Chondrocyte (in vitro differentiated cells): ENCODE measurements around the gene TMEM94. TPM values are rescaled to one million over a fixed set of nuclear protein-coding genes. Genes with fewer than 3 reads are reported as not detected.

Experiments used
- DNase-seq: peaks from one replicate; pipeline ENCODE4 v3.0.0; 2021; ENCODE audit warnings: mixed read lengths, low spot score
- H3K27ac Mint-ChIP-seq: one replicate; pipeline ENCODE4 v1.8.0; 2021; ENCODE audit warnings: mild to moderate bottlenecking, moderate library complexity, mixed read lengths; ENCODE audit not compliant: unreplicated experiment
- H3K27me3 Mint-ChIP-seq: 2 replicates; pipeline ENCODE4 v1.8.0; 2021; ENCODE audit warnings: low read depth, mixed read lengths
- H3K36me3 Mint-ChIP-seq: 2 replicates; pipeline ENCODE4 v1.8.0; 2021; ENCODE audit warnings: low read depth, mixed read lengths
- H3K4me1 Mint-ChIP-seq: 2 replicates; pipeline ENCODE4 v1.8.0; 2021; ENCODE audit warnings: low read depth, mild to moderate bottlenecking, mixed read lengths
- H3K4me3 Mint-ChIP-seq: one replicate; pipeline ENCODE4 v1.8.0; 2021; ENCODE audit warnings: mild to moderate bottlenecking, moderate library complexity, mixed read lengths; ENCODE audit not compliant: unreplicated experiment
- H3K9me3 Mint-ChIP-seq: 2 replicates; pipeline ENCODE4 v1.8.0; 2021; ENCODE audit warnings: low read depth, mixed read lengths
- total RNA-seq: library from RNA; stranded (reverse); gene quantifications from 3 replicates; pipeline ENCODE4 v1.2.1, GENCODE V29; 2021
- TF ChIP-seq, protein P1 (sequence below): fragments of 200-600 bp; sonication (generic); IDR thresholded peaks from 2 replicates; pipeline ENCODE4 v1.5.0; 2021; ENCODE audit warnings: antibody characterized with exemption, mild to moderate bottlenecking, moderate library complexity

The TMEM94 gene
- total RNA-seq, 1 donor from 2014 or later, result 45.6 TPM

DNA sequence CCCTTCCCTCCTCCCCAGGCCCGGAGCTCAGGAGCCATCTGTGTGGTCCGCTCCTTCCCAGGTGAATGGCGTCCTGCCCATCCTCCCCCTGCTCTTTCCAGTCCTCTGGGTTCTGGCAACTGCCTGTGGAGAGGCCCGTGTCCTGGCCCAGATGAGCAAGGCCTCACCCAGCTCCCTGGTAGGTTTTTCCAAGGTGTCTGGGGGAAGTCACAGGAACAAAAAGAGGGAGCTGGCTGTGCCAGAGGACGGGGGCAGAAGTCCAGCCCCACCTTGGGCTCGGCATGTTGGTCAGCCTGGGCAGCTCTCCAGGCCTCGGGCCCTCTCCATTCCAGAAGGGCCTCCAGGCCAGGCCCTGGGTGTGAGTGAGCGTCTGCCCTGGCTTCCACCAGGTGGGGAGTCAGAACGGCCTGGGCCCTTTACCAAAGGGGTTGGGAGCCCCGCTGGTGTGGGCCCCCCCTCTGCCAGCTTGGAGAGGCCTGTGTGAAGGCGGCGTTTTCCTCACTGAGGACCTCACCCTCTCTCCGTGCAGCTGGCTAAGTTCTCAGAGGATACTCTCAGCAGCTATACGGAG lies 33.8 kb downstream of the TMEM94 start:
- Mint-ChIP-seq H3K9me3 (no peaks in the 10 kb centered on the region), H3K4me1 (no peaks in the 10 kb centered on the region), H3K27me3 (no peaks in the 10 kb centered on the region), H3K4me3 (no peak overlapping the region), H3K36me3 (peaks cover 10% of the 10 kb centered on the region), H3K27ac (no peak overlapping the region)
- TF ChIP-seq, protein P1, sequence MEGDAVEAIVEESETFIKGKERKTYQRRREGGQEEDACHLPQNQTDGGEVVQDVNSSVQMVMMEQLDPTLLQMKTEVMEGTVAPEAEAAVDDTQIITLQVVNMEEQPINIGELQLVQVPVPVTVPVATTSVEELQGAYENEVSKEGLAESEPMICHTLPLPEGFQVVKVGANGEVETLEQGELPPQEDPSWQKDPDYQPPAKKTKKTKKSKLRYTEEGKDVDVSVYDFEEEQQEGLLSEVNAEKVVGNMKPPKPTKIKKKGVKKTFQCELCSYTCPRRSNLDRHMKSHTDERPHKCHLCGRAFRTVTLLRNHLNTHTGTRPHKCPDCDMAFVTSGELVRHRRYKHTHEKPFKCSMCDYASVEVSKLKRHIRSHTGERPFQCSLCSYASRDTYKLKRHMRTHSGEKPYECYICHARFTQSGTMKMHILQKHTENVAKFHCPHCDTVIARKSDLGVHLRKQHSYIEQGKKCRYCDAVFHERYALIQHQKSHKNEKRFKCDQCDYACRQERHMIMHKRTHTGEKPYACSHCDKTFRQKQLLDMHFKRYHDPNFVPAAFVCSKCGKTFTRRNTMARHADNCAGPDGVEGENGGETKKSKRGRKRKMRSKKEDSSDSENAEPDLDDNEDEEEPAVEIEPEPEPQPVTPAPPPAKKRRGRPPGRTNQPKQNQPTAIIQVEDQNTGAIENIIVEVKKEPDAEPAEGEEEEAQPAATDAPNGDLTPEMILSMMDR, result no peak
- DNase-seq, result peak; percentile 63

- peak; percentile 60 for DNase-seq
- H3K36me3 Mint-ChIP-seq, result peaks cover 10% of the 10 kb centered on the region
- no peak overlapping the region for H3K27ac Mint-ChIP-seq
- H3K4me3 Mint-ChIP-seq, result no peak overlapping the region
- H3K27me3 Mint-ChIP-seq, result no peaks in the 10 kb centered on the region
- TF ChIP-seq, protein P1, result no peak
- no peaks in the 10 kb centered on the region for H3K4me1 Mint-ChIP-seq
- H3K9me3 Mint-ChIP-seq, result no peaks in the 10 kb centered on the region
These were observed 34.7 kb downstream of the TMEM94 start for GRCh38 chr17:75490953-75491649.

GRCh38 chr17:75491680-75492079 lies 35.2 kb downstream of the TMEM94 start:
- Mint-ChIP-seq H3K27ac (no peak overlapping the region), H3K27me3 (no peaks in the 10 kb centered on the region), H3K9me3 (no peaks in the 10 kb centered on the region), H3K36me3 (peaks cover 7% of the 10 kb centered on the region), H3K4me1 (no peaks in the 10 kb centered on the region), H3K4me3 (no peak overlapping the region)
- peak; percentile 64 for DNase-seq
- TF ChIP-seq, protein P1, result no peak

GRCh38 chr17:75492555-75493168 lies 36.2 kb downstream of the TMEM94 start:
- H3K27ac Mint-ChIP-seq, result no peak overlapping the region
- H3K4me1 Mint-ChIP-seq, result no peaks in the 10 kb centered on the region
- H3K27me3 Mint-ChIP-seq, result no peaks in the 10 kb centered on the region
- TF ChIP-seq, protein P1, result no peak
- peaks cover 8% of the 10 kb centered on the region for H3K36me3 Mint-ChIP-seq
- peak; percentile 92 for DNase-seq
- no peaks in the 10 kb centered on the region for H3K9me3 Mint-ChIP-seq
- no peak overlapping the region for H3K4me3 Mint-ChIP-seq

DNA sequence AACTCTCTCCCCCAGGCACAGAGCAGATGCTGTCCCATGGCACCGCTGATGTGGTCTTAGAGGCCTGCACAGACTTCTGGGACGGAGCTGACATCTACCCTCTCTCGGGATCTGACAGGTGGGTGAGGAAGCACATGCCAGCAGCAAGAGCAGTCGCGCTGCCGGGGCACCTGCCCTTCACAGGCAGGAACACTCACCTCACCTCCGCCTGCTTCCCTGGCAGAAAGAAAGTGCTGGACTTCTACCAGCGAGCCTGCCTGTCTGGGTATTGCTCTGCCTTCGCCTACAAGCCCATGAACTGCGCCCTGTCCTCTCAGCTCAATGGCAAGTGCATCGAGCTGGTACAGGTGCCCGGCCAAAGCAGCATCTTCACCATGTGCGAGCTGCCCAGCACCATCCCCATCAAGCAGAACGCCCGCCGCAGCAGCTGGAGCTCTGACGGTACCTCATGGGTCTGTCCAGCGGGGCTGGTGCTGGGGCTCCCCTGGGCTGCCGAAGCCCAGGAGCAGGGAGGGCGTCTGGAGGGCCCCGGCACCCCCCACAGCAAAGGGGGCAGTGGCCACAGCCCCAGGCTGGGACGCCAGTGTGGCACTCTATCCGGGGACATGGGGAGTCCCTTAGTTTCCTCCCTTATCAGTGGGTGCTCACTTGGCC lies 37.2 kb downstream of the TMEM94 start:
- Mint-ChIP-seq H3K4me1 (no peaks in the 10 kb centered on the region), H3K9me3 (no peaks in the 10 kb centered on the region)

More for the DNA sequence above, 37.2 kb downstream of the TMEM94 start:
- Mint-ChIP-seq H3K36me3 (peaks cover 8% of the 10 kb centered on the region), H3K27me3 (no peaks in the 10 kb centered on the region), H3K27ac (no peak overlapping the region), H3K4me3 (no peak overlapping the region)
- TF ChIP-seq, protein P1, result no peak
- peak; percentile 77 for DNase-seq
